Measurements from ENCODE around the gene THSD8.

The THSD8 gene

DNA sequence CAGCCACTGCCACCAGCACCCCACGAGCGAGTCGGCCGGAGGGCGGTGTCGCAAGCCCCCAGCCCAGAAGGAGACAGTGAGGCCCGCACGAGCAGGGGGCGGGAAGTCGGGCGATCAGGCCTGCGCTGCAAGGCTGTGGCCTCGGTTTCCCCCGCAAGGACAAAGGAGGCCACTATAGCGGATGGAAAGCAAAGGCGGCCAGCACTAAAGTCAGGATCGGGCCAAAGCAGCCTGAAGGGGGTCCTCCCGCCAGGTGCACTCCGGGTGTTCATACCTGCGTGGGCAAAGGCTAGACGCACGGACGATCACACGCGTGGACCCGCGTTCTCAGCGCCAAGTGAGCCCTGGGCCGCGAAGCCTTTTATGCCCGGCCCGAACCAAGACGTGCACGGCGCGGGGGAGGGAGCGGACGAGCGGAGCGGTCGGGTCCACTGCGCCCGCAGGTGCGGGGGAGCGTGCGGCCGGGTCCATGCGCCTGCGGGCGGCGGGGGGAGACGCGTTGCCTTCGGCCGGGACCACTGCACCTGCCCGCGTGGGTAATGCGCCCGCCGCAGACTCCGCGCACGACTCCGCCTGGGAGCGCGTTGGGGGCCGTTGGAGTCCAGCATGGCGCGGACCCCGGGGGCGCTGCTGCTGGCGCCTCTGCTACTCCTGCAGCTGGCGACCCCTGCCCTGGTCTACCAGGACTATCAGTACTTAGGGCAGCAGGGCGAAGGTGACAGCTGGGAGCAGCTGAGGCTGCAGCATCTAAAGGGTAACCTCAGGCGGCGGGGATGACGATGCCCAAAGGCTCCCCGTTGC is at the start of gene THSD8, which contains the start of gene PRDX2:
THSD8 (plus strand) TSS at position 604 of the 801 bp plus-strand sequence; CDS start at position 607, 3 bp downstream.
PRDX2 (minus strand) TSS at position 335 of the 801 bp plus-strand sequence. CDS start 539 bp downstream, outside the sequence.
- peak within 1 kb of the TSS; percentile 82 for H3K4me3 ChIP-seq (ENCODE audit: low read depth, low read length)
- peak; percentile 86 for DNase-seq (ENCODE audit: low read depth)
- TF ChIP-seq MYC (IDR thresholded peaks at IDR 0.05; ENCODE audit: low read depth, low read length) (peak; percentile 70), CTCF (IDR thresholded peaks at IDR 0.05; ENCODE audit: low read depth, low read length) (no peak), POLR2A (IDR thresholded peaks at IDR 0.05; ENCODE audit: extremely low read depth, insufficient read length) (peak; percentile 92)
- TF ChIP-seq, protein P1, sequence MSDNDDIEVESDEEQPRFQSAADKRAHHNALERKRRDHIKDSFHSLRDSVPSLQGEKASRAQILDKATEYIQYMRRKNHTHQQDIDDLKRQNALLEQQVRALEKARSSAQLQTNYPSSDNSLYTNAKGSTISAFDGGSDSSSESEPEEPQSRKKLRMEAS (IDR thresholded peaks at IDR 0.05; ENCODE audit: low read depth, low read length) = peak; percentile 78

DNA sequence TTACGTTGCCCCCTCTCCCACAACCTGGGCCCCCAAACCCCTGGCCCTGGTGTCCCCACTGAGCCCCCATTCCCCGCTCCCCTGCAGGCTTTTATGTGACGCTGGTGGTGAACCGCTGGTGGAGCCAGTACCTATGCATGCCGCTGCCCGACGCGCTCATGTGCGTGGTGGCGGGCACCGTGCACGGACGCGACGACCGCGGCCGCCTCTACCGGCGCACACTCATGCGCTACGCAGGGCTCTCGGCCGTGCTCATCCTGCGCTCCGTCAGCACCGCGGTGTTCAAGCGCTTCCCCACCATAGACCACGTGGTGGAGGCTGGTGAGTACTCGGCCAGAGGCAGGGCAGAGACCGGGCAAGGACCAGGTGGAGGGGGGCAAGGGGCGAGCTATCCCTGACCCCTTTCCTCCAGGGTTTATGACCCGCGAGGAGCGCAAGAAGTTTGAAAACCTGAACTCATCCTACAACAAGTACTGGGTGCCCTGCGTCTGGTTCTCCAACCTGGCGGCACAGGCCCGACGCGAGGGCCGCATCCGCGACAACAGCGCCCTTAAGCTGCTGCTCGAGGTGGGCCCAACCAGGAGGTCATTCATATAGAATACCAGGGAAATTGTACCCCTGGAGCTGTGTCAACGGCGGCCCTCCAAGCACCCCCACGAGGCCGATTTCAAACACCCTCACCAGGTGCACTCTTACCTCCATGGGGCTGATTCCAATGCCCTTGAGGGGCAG is 47.2 kb upstream of the THSD8 start:
- H3K4me3 ChIP-seq (ENCODE audit: low read depth, low read length) = no peak overlapping the region
- TF ChIP-seq CTCF (IDR thresholded peaks at IDR 0.05; ENCODE audit: low read depth, low read length) (no peak), MYC (IDR thresholded peaks at IDR 0.05; ENCODE audit: low read depth, low read length) (no peak)
- TF ChIP-seq, protein P1 (IDR thresholded peaks at IDR 0.05; ENCODE audit: low read depth, low read length) = no peak
- no peak for DNase-seq (ENCODE audit: low read depth)

- DNase-seq (ENCODE audit: low read depth) = no peak
- no peak overlapping the region for H3K4me3 ChIP-seq (ENCODE audit: low read depth, low read length)
- no peak for TF ChIP-seq MYC (IDR thresholded peaks at IDR 0.05; ENCODE audit: low read depth, low read length)
- no peak for TF ChIP-seq POLR2A (IDR thresholded peaks at IDR 0.05; ENCODE audit: extremely low read depth, insufficient read length)
- TF ChIP-seq CTCF (IDR thresholded peaks at IDR 0.05; ENCODE audit: low read depth, low read length) = no peak
- TF ChIP-seq, protein P1 (IDR thresholded peaks at IDR 0.05; ENCODE audit: low read depth, low read length) = no peak
These were observed 45.6 kb upstream of the THSD8 start for GRCh38 chr19:12756150-12756883.

DNA sequence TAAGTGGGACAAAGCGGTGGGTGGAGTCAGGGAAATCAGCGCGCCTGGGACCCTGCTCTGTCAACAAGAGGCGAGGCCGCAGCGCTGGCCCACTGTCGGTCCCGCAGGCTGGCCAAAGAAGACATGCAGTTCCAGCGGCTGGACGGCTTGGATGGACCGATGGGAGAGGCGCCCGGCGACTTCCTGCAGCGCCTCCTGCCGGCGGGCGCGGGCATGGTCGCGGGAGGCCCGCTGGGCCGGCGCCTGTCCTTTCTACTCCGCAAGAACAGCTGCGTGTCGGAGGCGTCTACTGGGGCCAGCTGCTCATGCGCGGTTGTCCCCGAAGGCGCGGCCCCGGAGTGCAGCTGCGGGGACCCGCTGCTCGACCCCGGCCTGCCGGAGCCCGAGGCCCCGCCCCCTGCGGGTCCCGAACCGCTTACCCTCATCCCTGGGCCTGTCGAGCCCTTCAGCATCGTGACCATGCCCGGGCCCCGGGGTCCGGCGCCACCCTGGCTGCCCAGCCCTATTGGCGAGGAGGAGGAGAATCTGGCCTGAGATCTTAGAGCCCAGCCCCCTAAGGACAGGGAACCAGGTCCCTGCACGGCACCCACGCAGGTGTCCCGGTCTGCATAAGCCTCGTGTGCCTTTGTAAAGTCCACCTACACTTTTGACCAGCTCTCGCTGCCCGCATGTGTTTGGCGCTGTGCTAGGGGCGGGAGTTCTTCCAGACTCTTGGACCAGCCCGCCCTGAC is 44.2 kb upstream of the THSD8 start:
- DNase-seq (ENCODE audit: low read depth) = peak; percentile 74

More for the DNA sequence above, 44.2 kb upstream of the THSD8 start:
- TF ChIP-seq MYC (IDR thresholded peaks at IDR 0.05; ENCODE audit: low read depth, low read length) = 0 out of 2 replicates have a peak, but pooled peaks have one; percentile 46
- peak; percentile 89 for TF ChIP-seq CTCF (IDR thresholded peaks at IDR 0.05; ENCODE audit: low read depth, low read length)
- TF ChIP-seq POLR2A (IDR thresholded peaks at IDR 0.05; ENCODE audit: extremely low read depth, insufficient read length) = no peak
- TF ChIP-seq, protein P1 (IDR thresholded peaks at IDR 0.05; ENCODE audit: low read depth, low read length) = peak; percentile 44; the same call in 1 of the 2 replicates
- H3K4me3 ChIP-seq (ENCODE audit: low read depth, low read length) = no peak overlapping the region
